GM23338 (cell line): ENCODE data around the gene ADRA2B. TPM values are rescaled to one million over a fixed set of nuclear protein-coding genes. Genes with fewer than 3 reads are reported as not detected.

ENCODE experiments used
- ATAC-seq: fragments of 200-7000 bp; cut with Tn5 transposase; 3 replicates; pipeline ENCODE4 v1.9.1; 2020
- DNase-seq: peaks from one replicate; pipeline ENCODE4 v3.0.0-alpha.2; 2015; ENCODE audit warnings: low spot score
- H2AFZ ChIP-seq: fragments of 200-600 bp; sonication (generic); 2 replicates; pipeline ENCODE4 v1.8.0; 2016; ENCODE audit warnings: antibody characterized with exemption, mild to moderate bottlenecking, moderate library complexity
- H3F3A ChIP-seq: fragments of 200-600 bp; sonication (generic); replicated peaks from 2 replicates; pipeline ENCODE4 v1.8.0; 2017; ENCODE audit warnings: antibody characterized with exemption, mixed run types, low read depth
- H3K27ac ChIP-seq: fragments of 200-600 bp; sonication (generic); 2 replicates; pipeline ENCODE4 v1.6.1; 2016; ENCODE audit warnings: low read depth
- H3K27me3 ChIP-seq: fragments of 200-600 bp; sonication (generic); 2 replicates; pipeline ENCODE4 v1.8.0; 2016; ENCODE audit warnings: mild to moderate bottlenecking, mixed run types, moderate library complexity; ENCODE audit not compliant: insufficient read depth
- H3K36me3 ChIP-seq: fragments of 200-600 bp; sonication (generic); 2 replicates; pipeline ENCODE4 v1.8.0; 2016; ENCODE audit warnings: mild to moderate bottlenecking; ENCODE audit not compliant: insufficient read depth
- H3K4me1 ChIP-seq: fragments of 200-600 bp; sonication (generic); 2 replicates; pipeline ENCODE4 v1.8.0; 2016; ENCODE audit warnings: mild to moderate bottlenecking, moderate library complexity; ENCODE audit not compliant: insufficient read depth
- H3K4me2 ChIP-seq: fragments of 200-600 bp; sonication (generic); 2 replicates; pipeline ENCODE4 v1.7.1; 2017; ENCODE audit warnings: mixed run types
- H3K4me3 ChIP-seq: fragments of 200-600 bp; sonication (generic); 2 replicates; pipeline ENCODE4 v1.6.1; 2016; ENCODE audit warnings: mixed run types
- H3K79me2 ChIP-seq: fragments of 200-600 bp; sonication (generic); replicated peaks from 2 replicates; pipeline ENCODE4 v1.8.0; 2017; ENCODE audit warnings: mild to moderate bottlenecking; ENCODE audit not compliant: insufficient read depth
- H3K9me2 ChIP-seq: fragments of 200-600 bp; sonication (generic); 2 replicates; pipeline ENCODE4 v1.8.0; 2017; ENCODE audit not compliant: insufficient read depth
- H4K20me1 ChIP-seq: fragments of 200-600 bp; sonication (generic); replicated peaks from 2 replicates; pipeline ENCODE4 v1.8.0; 2017; ENCODE audit warnings: mild to moderate bottlenecking; ENCODE audit not compliant: insufficient read depth
- H3K27ac Mint-ChIP-seq: 2 replicates; pipeline ENCODE4 v1.8.0; 2020; ENCODE audit warnings: inconsistent platforms, mild to moderate bottlenecking, moderate library complexity, mixed read lengths
- H3K27me3 Mint-ChIP-seq: 3 replicates; pipeline ENCODE4 v1.8.0; 2022; ENCODE audit warnings: low read depth, mild to moderate bottlenecking, moderate library complexity, mixed read lengths, inconsistent platforms; ENCODE audit not compliant: insufficient read depth, poor library complexity
- H3K36me3 Mint-ChIP-seq: 3 replicates; pipeline ENCODE4 v1.8.0; 2021; ENCODE audit warnings: low read depth, mild to moderate bottlenecking, inconsistent platforms, moderate library complexity, mixed read lengths
- H3K4me1 Mint-ChIP-seq: 3 replicates; pipeline ENCODE4 v1.8.0; 2020; ENCODE audit warnings: mild to moderate bottlenecking, inconsistent platforms, mixed read lengths
- H3K4me3 Mint-ChIP-seq: 3 replicates; pipeline ENCODE4 v1.8.0; 2021; ENCODE audit warnings: moderate library complexity, mild to moderate bottlenecking, inconsistent platforms, mixed read lengths
- H3K9me3 Mint-ChIP-seq: 3 replicates; pipeline ENCODE4 v1.8.0; 2020; ENCODE audit warnings: moderate library complexity, mild to moderate bottlenecking, inconsistent platforms, mixed read lengths
- EZH2 ChIP-seq: fragments of 200-600 bp; sonication (generic); IDR thresholded peaks from one replicate; pipeline ENCODE4 v1.8.0; 2017; ENCODE audit warnings: antibody characterized with exemption, mild to moderate bottlenecking, low read depth; ENCODE audit not compliant: unreplicated experiment
- EZH2phosphoT487 ChIP-seq: fragments of 200-600 bp; sonication (generic); IDR thresholded peaks from one replicate; pipeline ENCODE4 v1.8.1; 2018; ENCODE audit warnings: antibody characterized with exemption; ENCODE audit not compliant: unreplicated experiment
- JUNB ChIP-seq: IDR thresholded peaks from one replicate; pipeline ENCODE4 v1.6.1; 2016; ENCODE audit warnings: antibody characterized with exemption; ENCODE audit not compliant: unreplicated experiment
- NANOG ChIP-seq: IDR thresholded peaks from 2 replicates; pipeline ENCODE4 v1.6.1; 2016; ENCODE audit warnings: antibody characterized with exemption, borderline replicate concordance
- ZNF331 ChIP-seq: fragments of 250-450 bp; sonication (Bioruptor Pico); IDR thresholded peaks from 2 replicates; pipeline ENCODE4 v1.5.0; 2020; ENCODE audit warnings: low read depth, mild to moderate bottlenecking, moderate library complexity
- polyA plus RNA-seq: library from polyadenylated mRNA; unstranded; fragments of >200 nt; fragmentation: Nextera tagmentation; extraction: Ambion mirVana; gene quantifications from 2 replicates; pipeline ENCODE4 v1.2.1, GENCODE V29; 2016
- total RNA-seq: library from RNA; depleted of rRNA; stranded (reverse); fragments of >200 nt; shearing (Covaris generic); gene quantifications from 2 replicates; pipeline ENCODE4 v1.2.3, GENCODE V29; 2014
- TF ChIP-seq, protein P1 (sequence below): fragments of 250-450 bp; sonication (Bioruptor Pico); IDR thresholded peaks from 2 replicates; pipeline ENCODE4 v1.5.0; 2020; ENCODE audit warnings: mild to moderate bottlenecking, moderate library complexity
- TF ChIP-seq, protein P2 (sequence below): IDR thresholded peaks from 2 replicates; pipeline ENCODE4 v1.6.1; 2016; ENCODE audit warnings: antibody characterized with exemption

ADRA2B gene
- total and polyA plus RNA-seq, 2 experiments from 2014 or later = 1.7 to 5.9 TPM

DNA sequence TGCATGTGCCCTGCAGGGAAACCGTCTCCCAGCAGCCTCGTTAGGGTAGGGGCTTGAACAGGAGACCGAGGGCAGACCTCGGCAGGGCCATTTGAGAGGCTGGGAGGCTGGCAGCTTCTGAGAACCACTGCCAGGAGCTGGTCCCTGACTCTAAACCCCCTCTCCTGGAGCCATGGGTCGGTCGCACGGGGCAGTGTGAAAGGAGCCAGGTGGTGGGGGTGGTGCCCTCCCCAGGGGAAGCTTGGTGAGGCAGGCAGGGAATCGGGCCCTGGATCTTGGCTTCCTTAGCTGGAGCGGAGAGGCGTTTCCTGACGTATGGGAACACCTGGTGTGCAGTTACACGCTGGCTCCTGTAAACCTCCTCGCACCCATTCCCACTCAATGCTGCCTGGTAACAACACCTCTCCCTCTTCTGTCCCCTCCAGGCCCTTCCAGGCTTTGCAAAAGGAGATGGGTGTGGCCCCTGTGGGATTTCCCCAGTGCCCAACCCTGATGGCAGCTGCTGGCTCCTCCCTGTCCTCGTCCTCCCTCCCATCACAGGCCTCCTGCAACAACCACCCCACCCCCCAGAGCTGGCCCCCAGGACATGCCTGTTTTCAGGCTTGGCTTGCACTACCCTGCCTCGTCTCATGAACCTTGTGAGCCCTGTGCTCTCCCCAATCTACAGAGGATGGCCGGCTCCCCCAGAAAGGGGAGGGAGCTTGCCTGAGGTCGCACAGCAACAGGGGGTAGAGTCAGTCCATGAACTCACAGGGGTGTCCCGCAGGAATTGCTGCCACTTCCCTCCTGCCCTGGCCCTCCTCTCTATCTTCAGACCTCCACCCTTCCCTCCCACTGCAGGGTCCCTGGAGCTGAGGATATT, 24.4 kb downstream of the ADRA2B start (continued):
- TF ChIP-seq, protein P1, sequence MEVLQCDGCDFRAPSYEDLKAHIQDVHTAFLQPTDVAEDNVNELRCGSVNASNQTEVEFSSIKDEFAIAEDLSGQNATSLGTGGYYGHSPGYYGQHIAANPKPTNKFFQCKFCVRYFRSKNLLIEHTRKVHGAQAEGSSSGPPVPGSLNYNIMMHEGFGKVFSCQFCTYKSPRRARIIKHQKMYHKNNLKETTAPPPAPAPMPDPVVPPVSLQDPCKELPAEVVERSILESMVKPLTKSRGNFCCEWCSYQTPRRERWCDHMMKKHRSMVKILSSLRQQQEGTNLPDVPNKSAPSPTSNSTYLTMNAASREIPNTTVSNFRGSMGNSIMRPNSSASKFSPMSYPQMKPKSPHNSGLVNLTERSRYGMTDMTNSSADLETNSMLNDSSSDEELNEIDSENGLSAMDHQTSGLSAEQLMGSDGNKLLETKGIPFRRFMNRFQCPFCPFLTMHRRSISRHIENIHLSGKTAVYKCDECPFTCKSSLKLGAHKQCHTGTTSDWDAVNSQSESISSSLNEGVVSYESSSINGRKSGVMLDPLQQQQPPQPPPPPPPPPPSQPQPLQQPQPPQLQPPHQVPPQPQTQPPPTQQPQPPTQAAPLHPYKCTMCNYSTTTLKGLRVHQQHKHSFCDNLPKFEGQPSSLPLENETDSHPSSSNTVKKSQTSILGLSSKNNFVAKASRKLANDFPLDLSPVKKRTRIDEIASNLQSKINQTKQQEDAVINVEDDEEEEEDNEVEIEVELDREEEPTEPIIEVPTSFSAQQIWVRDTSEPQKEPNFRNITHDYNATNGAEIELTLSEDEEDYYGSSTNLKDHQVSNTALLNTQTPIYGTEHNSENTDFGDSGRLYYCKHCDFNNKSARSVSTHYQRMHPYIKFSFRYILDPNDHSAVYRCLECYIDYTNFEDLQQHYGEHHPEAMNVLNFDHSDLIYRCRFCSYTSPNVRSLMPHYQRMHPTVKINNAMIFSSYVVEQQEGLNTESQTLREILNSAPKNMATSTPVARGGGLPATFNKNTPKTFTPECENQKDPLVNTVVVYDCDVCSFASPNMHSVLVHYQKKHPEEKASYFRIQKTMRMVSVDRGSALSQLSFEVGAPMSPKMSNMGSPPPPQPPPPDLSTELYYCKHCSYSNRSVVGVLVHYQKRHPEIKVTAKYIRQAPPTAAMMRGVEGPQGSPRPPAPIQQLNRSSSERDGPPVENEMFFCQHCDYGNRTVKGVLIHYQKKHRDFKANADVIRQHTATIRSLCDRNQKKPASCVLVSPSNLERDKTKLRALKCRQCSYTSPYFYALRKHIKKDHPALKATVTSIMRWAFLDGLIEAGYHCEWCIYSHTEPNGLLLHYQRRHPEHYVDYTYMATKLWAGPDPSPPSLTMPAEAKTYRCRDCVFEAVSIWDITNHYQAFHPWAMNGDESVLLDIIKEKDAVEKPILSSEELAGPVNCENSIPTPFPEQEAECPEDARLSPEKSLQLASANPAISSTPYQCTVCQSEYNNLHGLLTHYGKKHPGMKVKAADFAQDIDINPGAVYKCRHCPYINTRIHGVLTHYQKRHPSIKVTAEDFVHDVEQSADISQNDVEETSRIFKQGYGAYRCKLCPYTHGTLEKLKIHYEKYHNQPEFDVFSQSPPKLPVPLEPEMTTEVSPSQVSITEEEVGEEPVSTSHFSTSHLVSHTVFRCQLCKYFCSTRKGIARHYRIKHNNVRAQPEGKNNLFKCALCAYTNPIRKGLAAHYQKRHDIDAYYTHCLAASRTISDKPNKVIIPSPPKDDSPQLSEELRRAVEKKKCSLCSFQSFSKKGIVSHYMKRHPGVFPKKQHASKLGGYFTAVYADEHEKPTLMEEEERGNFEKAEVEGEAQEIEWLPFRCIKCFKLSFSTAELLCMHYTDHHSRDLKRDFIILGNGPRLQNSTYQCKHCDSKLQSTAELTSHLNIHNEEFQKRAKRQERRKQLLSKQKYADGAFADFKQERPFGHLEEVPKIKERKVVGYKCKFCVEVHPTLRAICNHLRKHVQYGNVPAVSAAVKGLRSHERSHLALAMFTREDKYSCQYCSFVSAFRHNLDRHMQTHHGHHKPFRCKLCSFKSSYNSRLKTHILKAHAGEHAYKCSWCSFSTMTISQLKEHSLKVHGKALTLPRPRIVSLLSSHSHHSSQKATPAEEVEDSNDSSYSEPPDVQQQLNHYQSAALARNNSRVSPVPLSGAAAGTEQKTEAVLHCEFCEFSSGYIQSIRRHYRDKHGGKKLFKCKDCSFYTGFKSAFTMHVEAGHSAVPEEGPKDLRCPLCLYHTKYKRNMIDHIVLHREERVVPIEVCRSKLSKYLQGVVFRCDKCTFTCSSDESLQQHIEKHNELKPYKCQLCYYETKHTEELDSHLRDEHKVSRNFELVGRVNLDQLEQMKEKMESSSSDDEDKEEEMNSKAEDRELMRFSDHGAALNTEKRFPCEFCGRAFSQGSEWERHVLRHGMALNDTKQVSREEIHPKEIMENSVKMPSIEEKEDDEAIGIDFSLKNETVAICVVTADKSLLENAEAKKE = no peak
- TF ChIP-seq EZH2 = no peak
- no peak for TF ChIP-seq EZH2phosphoT487
- TF ChIP-seq NANOG = no peak
- TF ChIP-seq, protein P2, sequence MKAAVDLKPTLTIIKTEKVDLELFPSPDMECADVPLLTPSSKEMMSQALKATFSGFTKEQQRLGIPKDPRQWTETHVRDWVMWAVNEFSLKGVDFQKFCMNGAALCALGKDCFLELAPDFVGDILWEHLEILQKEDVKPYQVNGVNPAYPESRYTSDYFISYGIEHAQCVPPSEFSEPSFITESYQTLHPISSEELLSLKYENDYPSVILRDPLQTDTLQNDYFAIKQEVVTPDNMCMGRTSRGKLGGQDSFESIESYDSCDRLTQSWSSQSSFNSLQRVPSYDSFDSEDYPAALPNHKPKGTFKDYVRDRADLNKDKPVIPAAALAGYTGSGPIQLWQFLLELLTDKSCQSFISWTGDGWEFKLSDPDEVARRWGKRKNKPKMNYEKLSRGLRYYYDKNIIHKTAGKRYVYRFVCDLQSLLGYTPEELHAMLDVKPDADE = no peak

DNA sequence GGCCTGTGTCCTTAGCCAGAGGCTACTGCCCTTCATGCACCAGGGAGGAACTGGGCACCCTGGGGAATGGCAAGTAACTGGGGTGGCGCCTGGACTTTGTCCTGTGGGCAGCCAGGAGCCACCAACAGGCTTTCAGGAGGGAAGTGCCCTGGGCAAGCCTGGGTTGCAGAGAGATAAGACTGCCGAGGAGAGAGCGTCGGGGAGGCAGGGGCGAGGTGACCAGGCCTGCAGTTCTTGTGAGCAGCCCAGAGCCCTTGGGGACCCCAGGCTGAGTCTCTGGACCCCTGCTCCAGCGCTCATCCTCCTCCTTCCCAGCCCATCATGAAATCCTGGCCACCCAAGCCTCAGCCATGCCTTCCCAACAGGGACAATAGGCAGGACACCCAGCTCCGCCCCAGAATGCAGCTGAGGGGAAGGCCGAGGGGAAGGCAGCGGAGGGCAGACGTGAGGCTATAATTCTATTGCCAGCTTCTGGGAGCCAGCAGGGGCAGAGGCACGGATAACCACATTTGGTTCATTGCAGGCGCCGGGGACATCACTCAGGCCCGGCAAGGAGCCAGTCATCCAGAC, 25.1 kb downstream of the ADRA2B start:
- peaks cover 7% of the 10 kb centered on the region; the same call in 1 of the 2 replicates for H3K4me1 ChIP-seq
- ATAC-seq (no peak; the same call in 2 of the 3 replicates), DNase-seq (no peak)
- Mint-ChIP-seq H3K4me1 (peaks cover 21% of the 10 kb centered on the region), H3K27ac (no peak overlapping the region), H3K9me3 (no peaks in the 10 kb centered on the region), H3K4me3 (no peak overlapping the region), H3K36me3 (no peaks in the 10 kb centered on the region; the same call in 2 of the 3 replicates), H3K27me3 (peaks cover 7% of the 10 kb centered on the region)
- peak overlapping the region; percentile 91 for H2AFZ ChIP-seq
- H3K4me2 ChIP-seq = no peak overlapping the region
- no peak overlapping the region for H3K27ac ChIP-seq
- H3F3A ChIP-seq = no peaks in the 10 kb centered on the region
- H3K79me2 ChIP-seq = no peaks in the 10 kb centered on the region
- H3K36me3 ChIP-seq = no peaks in the 10 kb centered on the region
- H4K20me1 ChIP-seq = no peaks in the 10 kb centered on the region
- H3K4me3 ChIP-seq = no peak overlapping the region
- no peaks in the 10 kb centered on the region; the same call in 1 of the 2 replicates for H3K9me2 ChIP-seq
- H3K27me3 ChIP-seq = no peaks in the 10 kb centered on the region
- TF ChIP-seq ZNF331 (CRISPR knock-in tag) (no peak), EZH2phosphoT487 (no peak), JUNB (no peak)
- TF ChIP-seq, protein P2 = no peak
